Measurements from ENCODE around the gene PCDHA2.
A peak's percentile ranks its signal among the peaks of the same experiment; 100 is the strongest.
"Not testable (repeated sequence)": the region's sequence is repeated elsewhere in the genome, so short reads cannot be mapped to it uniquely, and the experiment has no call there.

Gene PCDHA2

GRCh38 chr5:140794595-140795258 lies at the start of gene PCDHA2:
Gene PCDHA2, plus strand, starts transcription at chr5:140794852.
- peak in 1 of 56 donors; percentile 22 for DNase-seq

GRCh38 chr5:140753561-140753960 lies 41.1 kb upstream of the PCDHA2 start:
- no peak for DNase-seq

- DNase-seq: no peak
Measured at GRCh38 chr5:140764177-140764973, 30.3 kb upstream of the PCDHA2 start.

DNA sequence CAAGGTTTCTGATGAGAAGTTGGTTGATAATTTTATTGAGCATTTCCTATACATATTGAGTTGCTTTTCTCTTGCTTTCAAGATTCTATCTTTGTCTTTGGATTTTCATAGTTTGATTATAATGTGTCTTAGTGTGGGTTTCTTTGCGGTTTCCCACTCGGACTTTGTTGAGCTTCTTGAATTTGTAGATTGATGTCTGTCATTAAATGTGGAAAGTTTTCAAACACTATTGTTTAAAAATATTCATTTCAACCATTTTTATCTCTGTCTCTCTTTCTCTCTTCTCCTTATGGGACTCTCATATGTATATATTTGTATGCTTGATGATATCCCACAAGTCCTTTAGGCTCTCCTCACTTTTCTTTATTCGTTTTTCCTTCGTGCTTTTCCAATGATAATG lies 27.2 kb upstream of the PCDHA2 start:
- DNase-seq: no peak

- DNase-seq: no peak
Measured at GRCh38 chr5:140780512-140780911, 14.1 kb upstream of the PCDHA2 start.

DNA sequence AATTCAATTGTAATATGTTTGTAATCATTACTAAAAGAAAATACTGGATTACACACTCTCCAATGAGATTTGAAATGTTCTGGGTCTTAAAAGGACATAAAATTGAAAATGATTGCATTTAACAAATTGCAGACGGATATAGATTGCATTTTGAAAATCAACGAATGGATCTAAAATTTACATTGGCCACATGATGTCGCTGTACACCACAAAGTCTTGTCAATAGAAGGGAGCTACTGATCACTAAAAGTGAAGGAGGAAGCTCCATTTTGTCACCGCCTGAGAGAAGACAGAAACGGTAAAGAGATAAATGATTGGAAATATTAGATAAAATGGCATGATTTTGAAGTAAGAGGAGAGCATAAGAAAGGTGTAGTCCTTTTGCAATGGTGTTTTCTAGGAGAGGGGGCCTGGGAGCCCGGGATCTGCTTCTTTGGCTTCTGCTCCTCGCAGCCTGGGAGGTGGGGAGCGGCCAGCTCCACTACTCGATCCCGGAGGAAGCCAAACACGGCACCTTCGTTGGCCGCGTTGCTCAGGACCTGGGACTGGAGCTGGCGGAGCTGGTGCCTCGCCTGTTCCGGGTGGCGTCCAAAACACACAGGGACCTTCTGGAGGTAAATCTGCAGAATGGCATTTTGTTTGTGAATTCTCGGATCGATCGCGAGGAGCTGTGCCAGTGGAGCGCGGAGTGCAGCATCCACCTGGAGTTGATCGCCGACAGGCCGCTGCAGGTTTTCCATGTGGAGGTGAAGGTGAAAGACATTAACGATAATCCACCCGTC lies 8.6 kb upstream of the PCDHA2 start, which contains the start of gene PCDHA1:
PCDHA1 (plus strand) TSS at position 236 of the 782 bp plus-strand sequence.
- no peak for DNase-seq

GRCh38 chr5:140787422-140787821 lies 7.2 kb upstream of the PCDHA2 start:
- DNase-seq: not testable (repeated sequence)

DNA sequence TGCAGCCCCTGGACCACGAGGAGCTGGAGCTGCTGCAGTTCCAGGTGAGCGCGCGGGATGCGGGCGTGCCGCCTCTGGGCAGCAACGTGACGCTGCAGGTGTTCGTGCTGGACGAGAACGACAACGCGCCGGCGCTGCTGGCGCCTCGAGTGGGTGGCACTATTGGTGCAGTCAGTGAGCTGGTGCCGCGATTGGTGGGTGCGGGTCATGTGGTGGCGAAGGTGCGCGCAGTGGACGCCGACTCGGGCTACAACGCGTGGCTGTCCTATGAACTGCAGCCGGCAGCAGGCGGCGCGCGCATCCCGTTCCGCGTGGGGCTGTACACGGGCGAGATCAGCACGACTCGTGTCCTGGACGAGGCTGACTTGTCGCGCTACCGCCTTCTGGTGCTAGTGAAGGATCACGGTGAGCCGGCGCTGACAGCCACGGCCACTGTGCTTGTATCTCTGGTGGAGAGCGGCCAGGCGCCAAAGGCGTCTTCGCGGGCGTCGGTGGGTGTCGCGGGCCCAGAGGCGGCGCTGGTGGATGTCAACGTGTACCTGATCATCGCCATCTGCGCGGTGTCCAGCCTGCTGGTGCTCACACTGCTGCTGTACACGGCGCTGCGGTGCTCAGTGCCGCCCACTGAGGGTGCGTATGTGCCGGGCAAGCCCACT lies 6.7 kb upstream of the PCDHA2 start:
- not testable (repeated sequence) for DNase-seq

DNA sequence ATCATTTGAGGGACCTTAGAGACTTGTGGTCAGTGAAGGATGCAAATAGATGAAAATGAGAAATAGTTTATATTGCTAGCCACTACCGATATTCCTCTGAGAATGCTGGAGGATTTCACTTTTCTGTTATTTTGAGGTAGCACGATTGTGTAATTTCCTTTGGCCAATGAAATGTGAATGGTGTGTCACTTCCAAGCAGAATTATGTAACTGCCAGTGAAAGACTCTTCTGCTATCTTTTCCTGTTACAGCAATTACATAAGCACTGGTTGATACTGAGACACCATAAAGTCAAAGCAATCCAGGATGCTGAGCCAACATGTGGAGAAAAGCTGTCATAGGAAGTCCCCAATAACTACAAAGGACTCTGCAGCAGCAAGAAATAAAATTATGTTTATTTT lies 3.6 kb upstream of the PCDHA2 start:
- no peak for DNase-seq

DNA sequence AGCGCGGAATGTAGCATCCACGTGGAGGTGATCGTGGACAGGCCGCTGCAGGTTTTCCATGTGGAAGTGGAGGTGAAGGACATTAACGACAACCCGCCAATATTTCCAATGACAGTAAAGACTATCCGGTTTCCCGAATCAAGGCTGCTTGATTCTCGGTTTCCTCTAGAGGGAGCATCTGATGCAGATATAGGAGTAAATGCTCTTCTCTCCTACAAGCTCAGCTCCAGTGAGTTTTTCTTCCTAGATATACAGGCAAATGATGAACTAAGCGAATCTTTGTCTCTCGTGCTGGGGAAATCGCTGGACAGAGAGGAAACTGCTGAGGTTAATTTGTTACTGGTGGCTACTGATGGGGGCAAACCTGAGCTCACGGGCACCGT lies 598 bp downstream of the PCDHA2 start:
- peak in 1 of 56 donors; percentile 14 for DNase-seq

DNA sequence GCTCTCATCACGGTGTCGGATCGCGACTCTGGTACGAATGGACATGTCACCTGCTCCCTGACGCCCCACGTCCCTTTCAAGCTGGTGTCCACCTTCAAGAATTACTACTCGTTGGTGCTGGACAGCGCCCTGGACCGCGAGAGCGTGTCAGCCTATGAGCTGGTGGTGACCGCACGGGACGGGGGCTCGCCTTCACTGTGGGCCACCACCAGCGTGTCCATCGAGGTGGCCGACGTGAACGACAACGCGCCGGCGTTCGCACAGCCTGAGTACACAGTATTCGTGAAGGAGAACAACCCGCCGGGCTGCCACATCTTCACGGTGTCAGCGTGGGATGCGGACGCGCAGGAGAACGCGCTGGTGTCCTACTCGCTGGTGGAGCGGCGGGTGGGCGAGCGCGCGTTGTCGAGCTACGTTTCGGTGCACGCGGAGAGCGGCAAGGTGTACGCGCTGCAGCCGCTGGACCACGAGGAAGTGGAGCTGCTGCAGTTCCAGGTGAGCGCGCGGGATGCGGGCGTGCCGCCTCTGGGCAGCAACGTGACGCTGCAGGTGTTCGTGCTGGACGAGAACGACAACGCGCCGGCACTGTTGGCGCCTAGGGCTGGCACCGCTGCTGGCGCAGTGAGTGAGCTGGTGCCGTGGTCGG lies 1.5 kb downstream of the PCDHA2 start:
- not testable (repeated sequence) for DNase-seq

GRCh38 chr5:140796718-140797095 lies 2.1 kb downstream of the PCDHA2 start:
- no peak for DNase-seq

- peak in 4 of 56 donors; percentile 4 to 51 (median 18) for DNase-seq
Measured at GRCh38 chr5:140800816-140801493, 6.3 kb downstream of the PCDHA2 start, which contains the start of gene PCDHA3. Gene PCDHA3, plus strand, starts transcription at chr5:140801057.

- peak in 6 of 56 donors; percentile 7 to 40 (median 30) for DNase-seq
Measured at GRCh38 chr5:140801494-140801841, 6.8 kb downstream of the PCDHA2 start.

DNA sequence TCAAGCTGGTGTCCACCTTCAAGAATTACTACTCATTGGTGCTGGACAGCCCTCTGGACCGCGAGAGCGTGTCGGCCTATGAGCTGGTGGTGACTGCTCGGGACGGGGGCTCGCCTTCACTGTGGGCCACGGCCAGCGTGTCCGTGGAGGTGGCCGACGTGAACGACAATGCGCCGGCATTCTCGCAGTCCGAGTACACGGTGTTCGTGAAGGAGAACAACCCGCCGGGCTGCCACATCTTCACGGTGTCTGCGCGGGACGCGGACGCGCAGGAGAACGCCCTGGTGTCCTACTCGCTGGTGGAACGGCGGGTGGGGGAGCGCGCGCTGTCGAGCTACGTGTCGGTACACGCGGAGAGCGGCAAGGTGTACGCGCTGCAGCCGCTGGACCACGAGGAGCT lies 7.7 kb downstream of the PCDHA2 start:
- DNase-seq: not testable (repeated sequence)

DNA sequence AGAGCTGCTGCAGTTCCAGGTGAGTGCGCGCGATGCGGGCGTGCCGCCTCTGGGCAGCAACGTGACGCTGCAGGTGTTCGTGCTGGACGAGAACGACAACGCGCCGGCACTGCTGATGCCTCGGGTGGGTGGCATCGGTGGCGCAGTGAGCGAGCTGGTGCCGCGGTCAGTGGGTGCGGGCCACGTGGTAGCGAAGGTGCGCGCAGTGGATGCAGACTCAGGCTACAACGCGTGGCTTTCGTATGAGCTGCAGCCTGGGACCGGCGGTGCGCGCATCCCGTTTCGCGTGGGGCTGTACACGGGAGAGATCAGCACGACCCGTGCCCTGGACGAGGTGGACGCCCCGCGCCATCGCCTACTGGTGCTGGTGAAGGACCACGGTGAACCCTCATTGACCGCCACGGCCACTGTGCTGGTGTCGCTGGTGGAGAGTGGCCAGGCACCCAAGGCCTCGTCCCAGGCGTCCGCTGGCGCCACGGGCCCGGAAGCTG lies 8.2 kb downstream of the PCDHA2 start:
- DNase-seq: no peak

DNA sequence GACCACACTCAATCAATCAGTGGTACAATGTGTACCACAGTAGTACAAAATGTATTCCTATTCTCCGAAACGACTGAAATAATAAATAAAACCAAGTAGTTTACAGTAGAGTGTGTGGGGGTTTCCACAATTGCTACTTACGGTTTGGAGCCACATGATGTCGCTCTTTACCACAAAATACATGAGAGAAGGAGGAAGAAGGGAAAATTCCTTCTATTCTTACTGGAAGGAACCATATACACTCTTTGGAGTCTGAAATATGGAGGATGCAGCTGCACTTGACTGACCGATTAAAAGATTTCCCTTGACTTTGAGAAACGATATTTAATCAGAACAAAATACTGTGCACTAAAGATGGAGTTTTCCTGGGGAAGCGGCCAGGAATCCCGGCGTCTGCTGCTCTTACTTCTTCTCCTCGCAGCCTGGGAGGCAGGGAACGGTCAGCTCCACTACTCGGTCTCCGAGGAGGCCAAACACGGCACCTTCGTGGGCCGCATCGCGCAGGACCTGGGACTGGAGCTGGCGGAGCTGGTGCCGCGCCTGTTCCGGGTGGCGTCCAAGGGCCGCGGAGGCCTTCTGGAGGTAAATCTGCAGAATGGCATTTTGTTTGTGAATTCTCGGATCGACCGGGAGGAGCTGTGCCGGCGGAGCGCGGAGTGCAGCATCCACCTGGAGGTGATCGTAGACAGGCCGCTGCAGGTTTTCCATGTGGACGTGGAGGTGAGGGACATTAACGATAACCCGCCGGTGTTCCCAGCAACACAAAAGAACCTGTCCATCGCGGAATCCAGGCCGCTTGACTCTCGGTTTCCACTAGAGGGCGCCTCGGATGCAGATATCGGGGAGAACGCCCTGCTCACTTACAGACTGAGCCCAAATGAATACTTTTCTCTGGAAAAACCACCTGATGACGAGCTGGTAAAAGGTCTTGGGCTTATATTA lies 12.5 kb downstream of the PCDHA2 start, which contains the start of gene PCDHA4:
PCDHA4 (plus strand) TSS at position 235 of the 942 bp plus-strand sequence.
- DNase-seq: peak in 15 of 56 donors; percentile 11 to 66 (median 35)

DNA sequence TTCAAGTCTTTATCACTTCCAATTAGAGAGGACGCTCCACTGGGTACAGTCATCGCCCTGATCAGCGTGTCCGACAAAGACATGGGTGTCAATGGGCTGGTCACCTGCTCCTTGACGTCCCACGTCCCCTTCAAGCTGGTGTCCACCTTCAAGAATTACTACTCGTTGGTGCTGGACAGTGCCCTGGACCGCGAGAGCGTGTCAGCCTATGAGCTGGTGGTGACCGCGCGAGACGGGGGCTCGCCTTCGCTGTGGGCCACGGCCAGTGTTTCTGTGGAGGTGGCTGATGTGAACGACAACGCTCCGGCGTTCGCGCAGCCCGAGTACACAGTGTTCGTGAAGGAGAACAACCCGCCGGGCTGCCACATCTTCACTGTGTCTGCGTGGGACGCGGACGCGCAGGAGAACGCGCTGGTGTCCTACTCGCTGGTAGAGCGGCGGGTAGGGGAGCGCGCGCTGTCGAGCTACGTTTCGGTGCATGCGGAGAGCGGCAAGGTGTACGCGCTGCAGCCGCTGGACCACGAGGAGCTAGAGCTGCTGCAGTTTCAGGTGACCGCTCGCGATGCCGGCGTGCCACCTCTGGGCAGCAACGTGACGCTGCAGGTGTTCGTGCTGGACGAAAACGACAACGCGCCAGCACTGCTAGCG lies 13.7 kb downstream of the PCDHA2 start:
- DNase-seq: not testable (repeated sequence)
